Spleen (tissue), 13 donors: ENCODE results near the gene CRYBG3. TPM values are rescaled to one million over a fixed set of nuclear protein-coding genes. Genes with fewer than 3 reads are reported as not detected.

Experiments used
- DNase-seq: peaks from one replicate; pipeline ENCODE4 v3.0.0-alpha.2; 2020
- H3K27ac ChIP-seq, 8 donors: fragments of 200-600 bp; sonication (generic) in 7 of 8; 1 replicate in 4 of 8; 2 replicates in 4 of 8; pipeline versions ENCODE4 v1.5.0 to v1.8.0; 2016 to 2021; ENCODE audit warnings: inconsistent platforms in 4 of 8, mild to moderate bottlenecking in 4 of 8, moderate library complexity in 1 of 8
- H3K27me3 ChIP-seq, 7 donors: fragments of 200-600 bp; sonication (generic) in 6 of 7; replicated peaks in 1 of 7; 1 replicate in 4 of 7; 2 replicates in 3 of 7; pipeline versions ENCODE4 v1.5.0 to v1.8.0; 2016 to 2021; ENCODE audit warnings: inconsistent platforms in 3 of 7, mild to moderate bottlenecking in 1 of 7
- H3K36me3 ChIP-seq, 6 donors: fragments of 200-600 bp; sonication (generic) in 5 of 6; 1 replicate in 4 of 6; 2 replicates in 2 of 6; pipeline versions ENCODE4 v1.5.0 to v1.8.0; 2016 to 2021; ENCODE audit warnings: inconsistent platforms in 2 of 6
- H3K4me1 ChIP-seq, 6 donors: fragments of 200-600 bp; sonication (generic) in 5 of 6; 1 replicate in 3 of 6; 2 replicates in 3 of 6; pipeline versions ENCODE4 v1.5.0 to v1.8.0; 2016 to 2021; ENCODE audit warnings: inconsistent platforms in 3 of 6
- H3K4me3 ChIP-seq, 8 donors: fragments of 200-600 bp; sonication (generic) in 7 of 8; 1 replicate in 4 of 8; 2 replicates in 4 of 8; pipeline versions ENCODE4 v1.5.0 to v1.8.0; 2016 to 2021; ENCODE audit warnings: inconsistent platforms in 4 of 8, mild to moderate bottlenecking in 4 of 8, moderate library complexity in 2 of 8
- H3K9me3 ChIP-seq, 8 donors: fragments of 200-600 bp; sonication (generic) in 7 of 8; 1 replicate in 4 of 8; 2 replicates in 4 of 8; pipeline versions ENCODE4 v1.5.0 to v1.8.0; 2016 to 2021; ENCODE audit warnings: inconsistent platforms in 4 of 8
- CTCF ChIP-seq, 11 experiments: fragments of 200-600 bp in 7 of 11; fragments of 450-650 bp in 4 of 11; sonication (generic) in 4 of 11; IDR thresholded peaks in 8 of 11; conservative IDR thresholded peaks in 3 of 11; 1 replicate in 7 of 11; 2 replicates in 4 of 11; pipeline versions ENCODE4 v1.4.0 to v1.8.0; 2016 to 2021; ENCODE audit warnings: antibody characterized with exemption in 11 of 11, inconsistent platforms in 4 of 11, mild to moderate bottlenecking in 1 of 11
- POLR2A ChIP-seq, 3 donors: fragments of 450-650 bp; IDR thresholded peaks; one replicate each; pipeline ENCODE4 v1.5.1; 2017; ENCODE audit warnings: antibody characterized with exemption in 3 of 3, mild to moderate bottlenecking in 1 of 3
- POLR2AphosphoS5 ChIP-seq, 3 donors: sonication (generic); formaldehyde crosslinking; IDR thresholded peaks; one replicate each; pipeline ENCODE4 v1.5.1; 2017; ENCODE audit warnings: antibody characterized with exemption in 3 of 3
- WGBS, 5 donors: extraction: QIAGEN DNeasy Blood & Tissue Kit in 3 of 5; methylation state at CpG; one replicate each; pipeline versions ENCODE4 v1.1.5 to v1.1.7; 2013 to 2018; 5-methylcytosine and 5-hydroxymethylcytosine counted together
- intact Hi-C: fragments of 100-400 bp; cut with DNase I; formaldehyde crosslinking; loops from one replicate; pipeline ENCODE4 v1.15.0; 2023; ENCODE audit warnings: low total_unique reads
- long read RNA-seq, 2 donors: transcript quantifications; one replicate each; lab custom pipeline, GENCODE V29; 2026
- polyA plus RNA-seq, 3 donors: library from polyadenylated mRNA; stranded (reverse); fragments of 200-250 nt; gene quantifications; one replicate each; pipeline ENCODE4 v1.2.1, GENCODE V29; 2013
- total RNA-seq, 7 donors: library from RNA; depleted of rRNA in 3 of 7; stranded (reverse); fragments of >200 nt in 3 of 7; fragmentation: NEBNext Ultra II Directional in 4 of 7; extraction: Animal tissue kit (Norgen Biotek cat#: 25700) in 4 of 7; gene quantifications; one replicate each; pipeline versions ENCODE4 v1.1.0 to v1.2.1, GENCODE V29; 2016 to 2021
- donor health status: healthy with polysubstance abuse.
- donor health status: DM: no; HTN: no; CAD: no; lungs with moderate emphysema.
- donor health status: DM: no; HTN: no; CAD: no.
- donor health status: Bipolar disorder and iron deficiency.
- donor health status: healthy.
- donor health status: DM: no; HTN: no; CAD: no.
- donor health status: DM: yes; HTN: yes; CAD: no.

Gene CRYBG3
- total RNA-seq (10 to 100 TPM; 15.9 to 22.6 (median 19.8) TPM), polyA plus RNA-seq (1 to 10 TPM; 1.5 to 2.6 (median 1.5) TPM)
- long read RNA-seq, donor 1 = 0 reads
- long read RNA-seq, donor 2 = 0 reads

- Histone ChIP-seq H3K36me3 (no peaks in the 10 kb centered on the region), H3K27ac (peak within 1 kb of the TSS; percentile 61 to 91 (median 88)), H3K4me3 (peak within 1 kb of the TSS; percentile 61 to 85 (median 74)), H3K4me1 (peaks cover 5 to 39% (median 17%) of the 10 kb centered on the region in 6 donors), H3K9me3 (no peaks in the 10 kb centered on the region), H3K27me3 (peaks cover 0 to 49% (median 0%) of the 10 kb centered on the region in 7 donors)
- DNase-seq = peak; percentile 97
- intact Hi-C loops = no loop called here
- TF ChIP-seq CTCF (IDR thresholded peaks at IDR 0.05 in 8 of 11, conservative IDR thresholded peaks at IDR 0.05 in 3 of 11) (peak in 4 of 11 experiments; percentile 13 to 30 (median 18)), POLR2AphosphoS5 (IDR thresholded peaks at IDR 0.05) (peak; percentile 81 to 90 (median 89)), POLR2A (IDR thresholded peaks at IDR 0.05) (peak in 1 of 3 donors; percentile 67)
- 0 to 1% (median 0%) methylated on average over 26 to 66 of the region's 66 CpGs for WGBS, 5 donors
These were observed at the start of gene CRYBG3 for GRCh38 chr3:97821774-97822358. Gene CRYBG3 (plus strand): TSS chr3:97822011. CDS start chr3:97822207, 196 bp downstream.

- no peak for DNase-seq
- Histone ChIP-seq H3K36me3 (peaks cover 0 to 49% (median 0%) of the 10 kb centered on the region in 6 donors), H3K4me1 (no peaks in the 10 kb centered on the region), H3K9me3 (peaks cover 0 to 7% (median 0%) of the 10 kb centered on the region in 8 donors), H3K27ac (no peak overlapping the region), H3K4me3 (no peak overlapping the region), H3K27me3 (no peaks in the 10 kb centered on the region)
- TF ChIP-seq POLR2A (IDR thresholded peaks at IDR 0.05) = no peak
- TF ChIP-seq POLR2AphosphoS5 (IDR thresholded peaks at IDR 0.05) = no peak
- intact Hi-C loops = no loop called here
- 82 to 95% (median 90%) methylated on average over 3 of the region's 3 CpGs for WGBS, 5 donors
These were observed 48.9 kb upstream of the CRYBG3 start for GRCh38 chr3:97772926-97773325.

- TF ChIP-seq CTCF (IDR thresholded peaks at IDR 0.05 in 8 of 11, conservative IDR thresholded peaks at IDR 0.05 in 3 of 11) (no peak), POLR2AphosphoS5 (IDR thresholded peaks at IDR 0.05) (no peak), POLR2A (IDR thresholded peaks at IDR 0.05) (no peak)
- H3K27ac ChIP-seq = no peak overlapping the region
- intact Hi-C loops = no loop called here
- peaks cover 0 to 5% (median 0%) of the 10 kb centered on the region in 6 donors for H3K4me1 ChIP-seq
- no peak for DNase-seq
- no peaks in the 10 kb centered on the region for H3K27me3 ChIP-seq
- no peak overlapping the region for H3K4me3 ChIP-seq
- H3K36me3 ChIP-seq = peaks cover 0 to 22% (median 0%) of the 10 kb centered on the region in 6 donors
- no peaks in the 10 kb centered on the region for H3K9me3 ChIP-seq
These were observed 43.7 kb upstream of the CRYBG3 start for GRCh38 chr3:97778152-97778551.

GRCh38 chr3:97793420-97794019 lies 28.3 kb upstream of the CRYBG3 start:
- peaks cover 0 to 18% (median 2%) of the 10 kb centered on the region in 6 donors for H3K36me3 ChIP-seq
- no peaks in the 10 kb centered on the region for H3K9me3 ChIP-seq
- no peak overlapping the region for H3K4me3 ChIP-seq
- H3K4me1 ChIP-seq = peaks cover 0 to 3% (median 0%) of the 10 kb centered on the region in 6 donors
- intact Hi-C loops = loop anchor here (2.0 kb wide), 1 partner anchor 231 kb away; no protein-coding TSS in a partner anchor
- TF ChIP-seq CTCF (IDR thresholded peaks at IDR 0.05 in 8 of 11, conservative IDR thresholded peaks at IDR 0.05 in 3 of 11) = peak in 10 of 11 experiments; percentile 45 to 88 (median 69)
- no peak for TF ChIP-seq POLR2AphosphoS5 (IDR thresholded peaks at IDR 0.05)
- H3K27me3 ChIP-seq = no peaks in the 10 kb centered on the region
- no peak for DNase-seq
- H3K27ac ChIP-seq = no peak overlapping the region
